Tibial artery (tissue), 4 donors: Measurements from ENCODE around the gene SECTM1.
A peak's percentile ranks its signal among the peaks of the same experiment; 100 is the strongest.

Experiments
- DNase-seq, 2 donors: peaks; one replicate each; pipeline ENCODE4 v3.0.0-alpha.2; 2019
- H3K27ac ChIP-seq, 2 donors: fragments of 200-600 bp; sonication (generic) in 1 of 2; 1 replicate in 1 of 2; 2 replicates in 1 of 2; pipeline ENCODE4 v1.5.1; 2018 to 2019; ENCODE audit warnings: mild to moderate bottlenecking in 1 of 2
- H3K27me3 ChIP-seq, 2 donors: fragments of 200-600 bp; sonication (generic) in 1 of 2; one replicate each; pipeline versions ENCODE4 v1.5.1 to v1.6.0; 2016 to 2019
- H3K36me3 ChIP-seq, 3 donors: fragments of 200-600 bp; sonication (generic) in 2 of 3; one replicate each; pipeline ENCODE4 v1.5.1; 2016 to 2019; ENCODE audit warnings: mild to moderate bottlenecking in 2 of 3
- H3K4me1 ChIP-seq, 4 donors: fragments of 200-600 bp; sonication (generic) in 2 of 4; 1 replicate in 3 of 4; 2 replicates in 1 of 4; pipeline ENCODE4 v1.5.1; 2016 to 2019
- H3K4me3 ChIP-seq, 2 donors: fragments of 200-600 bp; sonication (generic) in 1 of 2; 1 replicate in 1 of 2; 2 replicates in 1 of 2; pipeline ENCODE4 v1.5.1; 2018 to 2019; ENCODE audit warnings: mild to moderate bottlenecking in 2 of 2
- H3K9me3 ChIP-seq, 3 donors: fragments of 200-600 bp; sonication (generic) in 1 of 3; one replicate each; pipeline ENCODE4 v1.5.1; 2016 to 2019
- CTCF ChIP-seq, 2 experiments: fragments of 200-600 bp in 1 of 2; fragments of 450-650 bp in 1 of 2; IDR thresholded peaks; one replicate each; pipeline ENCODE4 v1.5.1; 2017 to 2019; ENCODE audit warnings: antibody characterized with exemption in 2 of 2, mild to moderate bottlenecking in 1 of 2, moderate library complexity in 1 of 2
- intact Hi-C: fragments of 100-400 bp; cut with DNase I; formaldehyde crosslinking; loops from one replicate; pipeline ENCODE4 v1.15.0; 2023; ENCODE audit warnings: low total_unique reads

SECTM1 gene

GRCh38 chr17:82291582-82292250 is 41.9 kb downstream of the SECTM1 start:
- Histone ChIP-seq H3K9me3 (no peaks in the 10 kb centered on the region), H3K4me1 (peaks cover 0 to 19% (median 12%) of the 10 kb centered on the region in 4 donors), H3K27ac (peak overlapping the region; percentile 97 to 98), H3K27me3 (no peaks in the 10 kb centered on the region), H3K4me3 (peak overlapping the region; percentile 69 to 84), H3K36me3 (no peaks in the 10 kb centered on the region)
- TF ChIP-seq CTCF (IDR thresholded peaks at IDR 0.05) = no peak
- intact Hi-C loops = loop anchor here (10.0 kb wide), 1 partner anchor 47 kb away; no protein-coding TSS in a partner anchor
- no peak for DNase-seq

GRCh38 chr17:82287868-82288801 is 45.4 kb downstream of the SECTM1 start:
- H3K9me3 ChIP-seq = no peaks in the 10 kb centered on the region
- peaks cover 0 to 4% of the 10 kb centered on the region in 2 donors for H3K27me3 ChIP-seq
- H3K27ac ChIP-seq = no peak overlapping the region
- no peak for TF ChIP-seq CTCF (IDR thresholded peaks at IDR 0.05)
- peaks cover 0 to 6% (median 2%) of the 10 kb centered on the region in 4 donors for H3K4me1 ChIP-seq
- no peaks in the 10 kb centered on the region for H3K36me3 ChIP-seq
- intact Hi-C loops = no loop called here
- DNase-seq = no peak
- H3K4me3 ChIP-seq = no peak overlapping the region

- no peak for DNase-seq
- H3K9me3 ChIP-seq = no peaks in the 10 kb centered on the region
- intact Hi-C loops = no loop called here
- peaks cover 0 to 5% (median 2%) of the 10 kb centered on the region in 4 donors for H3K4me1 ChIP-seq
- no peak overlapping the region for H3K27ac ChIP-seq
- no peaks in the 10 kb centered on the region for H3K36me3 ChIP-seq
- H3K27me3 ChIP-seq = peaks cover 0 to 13% of the 10 kb centered on the region in 2 donors
- no peak overlapping the region for H3K4me3 ChIP-seq
- TF ChIP-seq CTCF (IDR thresholded peaks at IDR 0.05) = no peak
These were observed 46.3 kb downstream of the SECTM1 start for GRCh38 chr17:82287013-82287867.

- H3K36me3 ChIP-seq = no peaks in the 10 kb centered on the region
- TF ChIP-seq CTCF (IDR thresholded peaks at IDR 0.05) = no peak
- no peak for DNase-seq
- H3K4me3 ChIP-seq = no peak overlapping the region
- intact Hi-C loops = no loop called here
- H3K27me3 ChIP-seq = peaks cover 0 to 18% of the 10 kb centered on the region in 2 donors
- H3K9me3 ChIP-seq = no peaks in the 10 kb centered on the region
- no peak overlapping the region for H3K27ac ChIP-seq
- peaks cover 0 to 13% (median 0%) of the 10 kb centered on the region in 4 donors for H3K4me1 ChIP-seq
These were observed 48.4 kb downstream of the SECTM1 start for GRCh38 chr17:82285141-82285540.

GRCh38 chr17:82283208-82283749 is 50.3 kb downstream of the SECTM1 start:
- Histone ChIP-seq H3K27me3 (peaks cover 0 to 18% of the 10 kb centered on the region in 2 donors), H3K4me1 (peaks cover 0 to 13% (median 0%) of the 10 kb centered on the region in 4 donors), H3K4me3 (no peak overlapping the region), H3K9me3 (no peaks in the 10 kb centered on the region), H3K36me3 (no peaks in the 10 kb centered on the region), H3K27ac (no peak overlapping the region)
- TF ChIP-seq CTCF (IDR thresholded peaks at IDR 0.05) = no peak
- intact Hi-C loops = no loop called here
- DNase-seq = no peak
